Measurements from ENCODE around the gene ANO7.

The ANO7 gene

DNA sequence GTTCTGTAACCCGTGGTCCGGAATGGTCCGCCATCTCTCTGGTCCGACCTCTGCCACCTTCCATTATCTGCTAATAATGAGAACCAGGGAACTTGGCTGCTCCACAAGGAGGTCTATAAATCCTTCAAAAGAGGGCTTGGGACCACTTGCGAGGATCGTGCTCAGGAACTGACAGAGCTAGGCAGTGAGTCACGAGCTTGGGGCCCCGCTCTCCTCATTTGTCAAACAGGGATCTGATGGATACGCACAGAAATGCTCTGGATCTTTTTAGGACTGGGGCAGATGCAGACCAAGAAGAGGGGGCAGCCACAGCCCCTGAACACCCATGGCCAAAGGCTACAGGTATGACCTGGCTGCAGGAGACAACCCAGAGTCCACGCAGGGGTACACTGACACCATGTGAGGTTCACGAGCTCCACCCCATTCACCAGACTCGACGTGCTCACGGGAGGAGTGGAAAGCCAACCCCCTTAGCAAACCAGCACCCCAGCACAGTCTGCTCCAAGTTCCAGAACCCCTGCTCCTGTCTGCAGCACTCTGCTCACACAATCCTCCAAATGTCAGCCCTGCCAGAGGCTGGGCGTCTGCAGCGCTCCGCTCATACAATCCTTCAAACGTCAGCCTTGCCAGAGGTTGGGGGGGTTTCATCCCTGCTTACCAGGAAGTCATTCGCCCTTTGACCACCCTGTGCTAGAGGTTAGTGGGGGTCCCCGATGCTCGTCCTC is 45.8 kb downstream of the ANO7 start:
- TF ChIP-seq, protein P1, sequence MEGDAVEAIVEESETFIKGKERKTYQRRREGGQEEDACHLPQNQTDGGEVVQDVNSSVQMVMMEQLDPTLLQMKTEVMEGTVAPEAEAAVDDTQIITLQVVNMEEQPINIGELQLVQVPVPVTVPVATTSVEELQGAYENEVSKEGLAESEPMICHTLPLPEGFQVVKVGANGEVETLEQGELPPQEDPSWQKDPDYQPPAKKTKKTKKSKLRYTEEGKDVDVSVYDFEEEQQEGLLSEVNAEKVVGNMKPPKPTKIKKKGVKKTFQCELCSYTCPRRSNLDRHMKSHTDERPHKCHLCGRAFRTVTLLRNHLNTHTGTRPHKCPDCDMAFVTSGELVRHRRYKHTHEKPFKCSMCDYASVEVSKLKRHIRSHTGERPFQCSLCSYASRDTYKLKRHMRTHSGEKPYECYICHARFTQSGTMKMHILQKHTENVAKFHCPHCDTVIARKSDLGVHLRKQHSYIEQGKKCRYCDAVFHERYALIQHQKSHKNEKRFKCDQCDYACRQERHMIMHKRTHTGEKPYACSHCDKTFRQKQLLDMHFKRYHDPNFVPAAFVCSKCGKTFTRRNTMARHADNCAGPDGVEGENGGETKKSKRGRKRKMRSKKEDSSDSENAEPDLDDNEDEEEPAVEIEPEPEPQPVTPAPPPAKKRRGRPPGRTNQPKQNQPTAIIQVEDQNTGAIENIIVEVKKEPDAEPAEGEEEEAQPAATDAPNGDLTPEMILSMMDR (IDR thresholded peaks at IDR 0.05; ENCODE audit: control insufficient read depth, insufficient read depth, low read depth, low read length, missing control alignments), result no peak
- no peak overlapping the region for H3K4me3 ChIP-seq (ENCODE audit: control insufficient read depth, low read depth, low read length)
- no peak for DNase-seq (ENCODE audit: low read depth)

DNA sequence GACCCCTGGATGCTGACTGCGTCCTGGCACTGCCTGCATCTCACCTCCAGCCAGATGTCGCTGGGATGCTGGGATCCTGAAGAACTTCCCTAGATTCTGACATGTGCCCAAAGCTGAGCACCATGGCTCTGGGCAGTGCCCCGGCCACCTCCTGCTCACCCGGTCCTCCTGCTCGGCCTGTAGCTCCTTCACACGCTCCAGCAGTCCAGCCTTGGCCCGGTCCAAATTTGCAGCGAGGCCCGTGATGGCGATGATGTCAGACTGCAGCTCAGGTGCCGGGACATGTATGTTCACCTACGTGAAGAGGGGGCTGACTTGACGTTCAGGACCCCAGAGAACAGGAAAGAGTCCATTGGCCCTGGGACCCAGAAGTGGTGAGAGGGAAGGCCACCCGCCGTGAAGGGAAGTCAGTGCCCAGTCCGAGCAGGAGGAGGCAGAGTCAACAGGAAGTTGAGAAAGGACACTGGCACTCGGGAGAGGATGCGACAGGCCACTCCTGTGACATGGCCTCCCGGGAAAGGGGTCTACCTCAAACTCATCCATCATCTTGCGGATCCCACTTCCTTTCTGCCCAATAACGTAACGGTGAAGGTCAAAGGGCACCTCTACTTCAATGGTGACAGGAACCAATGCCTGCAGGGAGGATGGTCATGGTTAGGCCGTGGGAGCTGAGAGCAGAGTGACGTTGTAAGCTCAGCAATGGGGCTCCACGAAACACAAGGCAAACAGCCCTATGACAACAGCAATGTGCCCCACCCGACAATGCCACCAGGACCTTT is 46.7 kb downstream of the ANO7 start:
- TF ChIP-seq, protein P1 (IDR thresholded peaks at IDR 0.05; ENCODE audit: control insufficient read depth, insufficient read depth, low read depth, low read length, missing control alignments), result no peak
- H3K4me3 ChIP-seq (ENCODE audit: control insufficient read depth, low read depth, low read length), result no peak overlapping the region
- no peak for DNase-seq (ENCODE audit: low read depth)

DNA sequence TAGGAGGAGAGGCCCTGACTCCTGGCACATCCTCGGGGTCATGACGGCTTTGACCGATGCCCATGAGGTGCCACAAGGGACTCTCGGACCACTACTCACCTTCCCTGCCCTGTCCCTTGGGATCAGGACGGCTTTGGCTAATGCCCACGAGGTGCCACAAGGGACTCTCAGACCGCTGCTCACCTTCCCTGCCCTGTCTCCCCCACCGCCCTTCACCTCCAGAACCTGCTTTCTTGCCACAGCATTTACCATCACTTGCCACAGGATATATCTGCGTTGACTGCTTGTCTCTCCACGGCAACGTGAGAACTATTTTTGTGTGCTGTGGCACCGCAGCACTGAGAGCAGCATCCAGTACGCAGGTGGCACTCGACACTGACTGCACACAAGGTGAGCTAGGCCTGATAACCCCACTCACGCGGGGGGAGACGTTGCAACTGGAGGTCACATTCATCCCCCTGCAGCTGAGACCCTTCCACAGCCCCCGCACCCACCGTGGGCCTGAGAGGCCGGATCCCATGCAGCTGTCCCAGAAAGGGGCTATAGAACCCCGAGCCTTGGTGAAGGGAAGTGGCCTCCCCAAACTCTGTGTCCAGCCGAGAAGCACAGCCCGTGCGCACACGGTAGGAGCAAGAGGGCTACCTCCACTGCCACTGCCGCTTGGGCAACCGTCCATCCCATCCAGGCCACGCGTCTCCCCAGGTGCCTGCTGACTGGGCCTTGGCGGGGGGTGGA is 47.5 kb downstream of the ANO7 start:
- DNase-seq (ENCODE audit: low read depth), result no peak

DNA sequence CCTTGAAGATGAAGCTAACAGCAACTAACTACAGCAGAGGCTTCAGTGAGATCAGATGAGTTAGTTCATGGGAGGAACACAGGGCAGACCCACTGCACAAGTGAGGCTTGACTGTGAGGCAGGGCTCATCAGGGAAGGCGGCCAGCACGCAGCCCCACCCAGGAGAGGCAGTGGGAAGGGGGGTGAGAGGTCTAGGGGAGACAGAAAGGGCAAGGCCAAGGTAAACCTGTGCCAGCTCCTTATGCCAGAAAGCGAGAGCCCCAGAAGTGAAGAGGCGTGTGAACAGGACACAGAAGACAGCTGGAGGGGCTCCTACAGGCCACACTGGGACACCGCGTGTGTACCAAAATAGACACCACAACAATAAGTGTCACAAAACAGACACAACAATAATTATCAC is 48.6 kb downstream of the ANO7 start:
- H3K4me3 ChIP-seq (ENCODE audit: control insufficient read depth, low read depth, low read length), result no peak overlapping the region
- DNase-seq (ENCODE audit: low read depth), result no peak

More for the DNA sequence above, 47.5 kb downstream of the ANO7 start:
- TF ChIP-seq, protein P1 (IDR thresholded peaks at IDR 0.05; ENCODE audit: control insufficient read depth, insufficient read depth, low read depth, low read length, missing control alignments), result no peak
- no peak overlapping the region for H3K4me3 ChIP-seq (ENCODE audit: control insufficient read depth, low read depth, low read length)

DNA sequence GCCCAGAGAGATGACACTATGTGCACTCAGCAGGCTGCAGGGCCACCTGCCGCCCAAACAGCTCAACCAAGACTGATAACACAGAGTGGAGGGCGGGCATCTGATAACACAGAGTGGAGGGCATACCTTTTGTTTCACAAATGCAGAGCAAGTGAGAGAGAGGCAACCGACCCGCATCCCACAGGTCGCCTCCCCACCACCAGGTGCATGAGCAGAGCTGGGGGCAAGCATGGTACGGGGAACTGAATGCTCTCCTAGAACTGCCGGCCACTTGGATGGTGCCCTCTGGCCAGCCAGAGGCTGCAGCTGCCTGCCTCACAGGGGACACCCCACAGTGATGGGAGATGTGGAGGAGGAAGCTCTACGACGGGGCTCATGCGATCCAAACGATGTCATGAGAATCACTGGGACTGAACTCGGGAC is 49.5 kb downstream of the ANO7 start:
- no peak overlapping the region for H3K4me3 ChIP-seq (ENCODE audit: control insufficient read depth, low read depth, low read length)
- no peak for DNase-seq (ENCODE audit: low read depth)
- TF ChIP-seq, protein P1 (IDR thresholded peaks at IDR 0.05; ENCODE audit: control insufficient read depth, insufficient read depth, low read depth, low read length, missing control alignments), result no peak

More for the DNA sequence above, 48.6 kb downstream of the ANO7 start:
- TF ChIP-seq, protein P1 (IDR thresholded peaks at IDR 0.05; ENCODE audit: control insufficient read depth, insufficient read depth, low read depth, low read length, missing control alignments), result no peak

DNA sequence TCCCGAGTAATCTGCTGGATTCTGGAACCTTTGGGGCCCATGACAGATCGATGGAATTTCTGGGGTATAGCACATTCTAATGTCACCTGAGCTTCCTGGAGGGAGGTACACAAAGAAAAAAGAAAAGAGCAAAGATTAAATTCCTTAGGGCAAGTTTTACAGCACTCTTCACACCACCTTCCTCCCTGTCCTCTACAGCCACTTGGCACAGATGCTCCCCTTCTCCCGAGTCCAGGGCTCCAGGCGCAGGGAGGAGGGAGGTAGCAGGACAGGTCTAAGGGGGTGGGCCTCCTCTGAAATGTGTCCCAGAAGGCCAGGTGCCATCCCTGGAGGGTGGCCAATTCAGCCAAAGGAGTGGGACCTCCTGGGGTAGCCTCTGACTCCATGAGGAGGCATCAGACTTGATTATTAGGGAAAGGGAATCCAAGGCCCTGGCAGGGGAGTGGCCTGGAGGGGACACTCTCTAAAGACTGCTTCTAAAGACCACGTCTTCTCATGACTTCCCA is 50.3 kb downstream of the ANO7 start:
- TF ChIP-seq, protein P1 (IDR thresholded peaks at IDR 0.05; ENCODE audit: control insufficient read depth, insufficient read depth, low read depth, low read length, missing control alignments), result no peak
- H3K4me3 ChIP-seq (ENCODE audit: control insufficient read depth, low read depth, low read length), result no peak overlapping the region

More for the DNA sequence above, 50.3 kb downstream of the ANO7 start:
- DNase-seq (ENCODE audit: low read depth), result no peak
